MCF 10A (cell line): Measurements from ENCODE around the gene WASL. TPM values are rescaled to one million over a fixed set of nuclear protein-coding genes. Genes with fewer than 3 reads are reported as not detected.

Experiments
- BruUV-seq: library from RNA; stranded (reverse); fragments of 400-500 nt; replicated peaks from 2 replicates; lab custom pipeline; 2021; lab: Mats Ljungman, UMichigan
- CTCF ChIA-PET: fragments of 300-600 bp; sonication (Branson Sonifier 250); formaldehyde crosslinking; extraction: SDS; loops from one replicate; lab custom pipeline; 2021; ENCODE audit warnings: antibody characterized with exemption, inconsistent platforms; lab: Yijun Ruan, JAX
- POLR2A ChIA-PET: fragments of 300-600, 350-650 bp; sonication (Branson Sonifier 250); formaldehyde crosslinking; extraction: SDS; loops from one replicate; lab custom pipeline; 2020; ENCODE audit warnings: antibody characterized with exemption, inconsistent platforms; lab: Yijun Ruan, JAX
- DNase-seq: peaks from one replicate; pipeline ENCODE4 v3.0.0-alpha.2; 2018; ENCODE audit not compliant: unreplicated experiment
- H3K27ac Mint-ChIP-seq: one replicate; pipeline ENCODE4 v1.8.0; 2022; ENCODE audit warnings: mild to moderate bottlenecking, low read depth, mixed read lengths; ENCODE audit not compliant: unreplicated experiment
- H3K27me3 Mint-ChIP-seq: one replicate; pipeline ENCODE4 v1.8.0; 2022; ENCODE audit warnings: mixed read lengths; ENCODE audit not compliant: insufficient read depth, unreplicated experiment
- H3K36me3 Mint-ChIP-seq: one replicate; pipeline ENCODE4 v1.8.0; 2022; ENCODE audit warnings: mild to moderate bottlenecking, moderate library complexity, mixed read lengths; ENCODE audit not compliant: insufficient read depth, unreplicated experiment
- H3K4me1 Mint-ChIP-seq: one replicate; pipeline ENCODE4 v1.8.0; 2022; ENCODE audit warnings: mixed read lengths; ENCODE audit not compliant: insufficient read depth, unreplicated experiment
- H3K4me3 Mint-ChIP-seq: one replicate; pipeline ENCODE4 v1.8.0; 2022; ENCODE audit warnings: mild to moderate bottlenecking, moderate library complexity, mixed read lengths; ENCODE audit not compliant: unreplicated experiment
- H3K9me3 Mint-ChIP-seq: one replicate; pipeline ENCODE4 v1.8.0; 2022; ENCODE audit warnings: mixed read lengths; ENCODE audit not compliant: unreplicated experiment
- CTCF ChIP-seq: fragments of 200-600 bp; IDR thresholded peaks from one replicate; pipeline ENCODE4 v1.8.0; 2022; ENCODE audit warnings: antibody characterized with exemption, mild to moderate bottlenecking; ENCODE audit not compliant: unreplicated experiment
- intact Hi-C: fragments of 100-400 bp; cut with micrococcal nuclease; formaldehyde crosslinking; loops from 2 replicates; pipeline ENCODE4 v1.14.1; 2022
- total RNA-seq: library from RNA; stranded (reverse); gene quantifications from 2 replicates; pipeline ENCODE4 v1.2.3, GENCODE V29; 2022

Gene WASL
- total RNA-seq, 1 experiment from 2014 or later, result 34.7 TPM

GRCh38 chr7:123789817-123790216 is 41.0 kb upstream of the WASL start:
- intact Hi-C loops, result loop anchor here (10.0 kb wide), 1 partner anchor 1065 kb away; no protein-coding TSS in a partner anchor
- CTCF ChIA-PET, result interaction anchor here (0.8 to 2.2 kb wide), 4 partner anchors 15 to 75 kb away, joined by 3 to 8 read pairs (median 4); no protein-coding TSS in a partner anchor
- no peak overlapping the region for H3K27ac Mint-ChIP-seq
- H3K27me3 Mint-ChIP-seq, result no peaks in the 10 kb centered on the region
- no peaks in the 10 kb centered on the region for H3K9me3 Mint-ChIP-seq
- POLR2A ChIA-PET, result interaction anchor here (3.5 to 4.8 kb wide), 2 partner anchors 18 to 41 kb away, joined by 31 to 32 read pairs; partner anchors contain the start of gene WASL
- DNase-seq, result peak; percentile 22
- BruUV-seq, result no TSS peak
- TF ChIP-seq CTCF, result no peak
- H3K4me1 Mint-ChIP-seq, result peaks cover 6% of the 10 kb centered on the region
- H3K4me3 Mint-ChIP-seq, result no peak overlapping the region
- H3K36me3 Mint-ChIP-seq, result no peaks in the 10 kb centered on the region

- H3K36me3 Mint-ChIP-seq, result no peaks in the 10 kb centered on the region
- no peak overlapping the region for H3K27ac Mint-ChIP-seq
- BruUV-seq, result no TSS peak
- H3K27me3 Mint-ChIP-seq, result no peaks in the 10 kb centered on the region
- DNase-seq, result no peak
- POLR2A ChIA-PET, result interaction anchor here (0.6 to 4.8 kb wide), 3 partner anchors 9 to 40 kb away, joined by 3 to 32 read pairs (median 31); partner anchors contain the start of gene WASL
- intact Hi-C loops, result no loop called here
- H3K4me3 Mint-ChIP-seq, result no peak overlapping the region
- CTCF ChIA-PET, result interaction anchor here (0.5 to 2.2 kb wide), 8 partner anchors 11 to 367 kb away, joined by 3 to 8 read pairs (median 3); no protein-coding TSS in a partner anchor
- no peaks in the 10 kb centered on the region for H3K9me3 Mint-ChIP-seq
- peaks cover 6% of the 10 kb centered on the region for H3K4me1 Mint-ChIP-seq
- TF ChIP-seq CTCF, result no peak
Observed at GRCh38 chr7:123789206-123789784, 40.5 kb upstream of the WASL start.

GRCh38 chr7:123788584-123788983 is 39.8 kb upstream of the WASL start:
- CTCF ChIA-PET, result interaction anchor here (0.6 to 2.7 kb wide), 6 partner anchors 9 to 367 kb away, joined by 3 to 22 read pairs (median 4); no protein-coding TSS in a partner anchor
- Mint-ChIP-seq H3K9me3 (no peaks in the 10 kb centered on the region), H3K36me3 (no peaks in the 10 kb centered on the region), H3K4me1 (peaks cover 6% of the 10 kb centered on the region), H3K27ac (no peak overlapping the region), H3K4me3 (no peak overlapping the region), H3K27me3 (no peaks in the 10 kb centered on the region)
- no TSS peak for BruUV-seq
- no peak for TF ChIP-seq CTCF
- DNase-seq, result no peak
- POLR2A ChIA-PET, result interaction anchor here (0.8 to 4.8 kb wide), 3 partner anchors 9 to 39 kb away, joined by 3 to 32 read pairs (median 31); partner anchors contain the start of gene WASL
- intact Hi-C loops, result no loop called here

- DNase-seq, result peak; percentile 38
- TF ChIP-seq CTCF, result no peak
- Mint-ChIP-seq H3K4me1 (peaks cover 6% of the 10 kb centered on the region), H3K36me3 (no peaks in the 10 kb centered on the region), H3K27me3 (no peaks in the 10 kb centered on the region), H3K9me3 (no peaks in the 10 kb centered on the region), H3K4me3 (no peak overlapping the region), H3K27ac (no peak overlapping the region)
- intact Hi-C loops, result no loop called here
- ChIA-PET CTCF (interaction anchor here (0.5 to 2.7 kb wide), 7 partner anchors 9 to 695 kb away, joined by 3 to 22 read pairs (median 4); no protein-coding TSS in a partner anchor), POLR2A (interaction anchor here (1.1 to 4.8 kb wide), 4 partner anchors 11 to 38 kb away, joined by 3 to 32 read pairs (median 18); partner anchors contain the start of gene WASL)
- no TSS peak for BruUV-seq
Observed at GRCh38 chr7:123787220-123788007, 38.6 kb upstream of the WASL start.
